PC-3 (cell line): Measurements from ENCODE around the gene TMIE. TPM values are rescaled to one million over a fixed set of nuclear protein-coding genes. Genes with fewer than 3 reads are reported as not detected.

Experiments used
- ATAC-seq: fragments of 200-7000 bp; cut with Tn5 transposase; 2 replicates; pipeline ENCODE4 v1.9.1; 2020; ENCODE audit warnings: mild to moderate bottlenecking, moderate library complexity
- BruUV-seq: library from RNA; stranded (reverse); fragments of 400-500 nt; replicated peaks from 2 replicates; lab custom pipeline; 2021; lab: Mats Ljungman, UMichigan
- CTCF ChIA-PET: fragments of 300-600 bp; sonication (Branson Sonifier 250); formaldehyde crosslinking; loops from one replicate; lab custom pipeline; 2022; ENCODE audit warnings: antibody characterized with exemption; lab: Charles Lee
- POLR2A ChIA-PET: fragments of 300-600 bp; sonication (Branson Sonifier 250); formaldehyde crosslinking; loops from one replicate; lab custom pipeline; 2022; ENCODE audit warnings: antibody characterized with exemption; ENCODE audit not compliant: unreplicated experiment; lab: Charles Lee
- DNase-seq: peaks from one replicate; pipeline ENCODE4 v3.0.0-alpha.2; 2015
- H2AFZ ChIP-seq: fragments of 300-600 bp; sonication (generic); 2 replicates; pipeline ENCODE4 v1.6.0; 2016; ENCODE audit warnings: antibody characterized with exemption, low read length
- H3F3A ChIP-seq: fragments of 300-600 bp; sonication (generic); one replicate; pipeline ENCODE4 v1.6.0; 2017; ENCODE audit warnings: antibody characterized with exemption, low read length, control low read depth, mild to moderate bottlenecking; ENCODE audit not compliant: unreplicated experiment
- H3K27ac ChIP-seq: fragments of 300-600 bp; sonication (generic); 2 replicates; pipeline ENCODE4 v1.5.1; 2016; ENCODE audit warnings: mild to moderate bottlenecking, low read length
- H3K27me3 ChIP-seq: fragments of 300-600 bp; sonication (generic); 2 replicates; pipeline ENCODE4 v1.6.1; 2016; ENCODE audit warnings: low read length, mixed read lengths
- H3K36me3 ChIP-seq: fragments of 300-600 bp; sonication (generic); 2 replicates; pipeline ENCODE4 v1.6.1; 2016; ENCODE audit warnings: low read depth, mixed run types, low read length, mixed read lengths
- H3K4me1 ChIP-seq: fragments of 300-600 bp; sonication (generic); 2 replicates; pipeline ENCODE4 v1.5.1; 2016; ENCODE audit warnings: low read length; ENCODE audit not compliant: insufficient read depth
- H3K4me2 ChIP-seq: fragments of 300-600 bp; sonication (generic); 2 replicates; pipeline ENCODE4 v1.6.0; 2016; ENCODE audit warnings: low read length
- H3K4me3 ChIP-seq: fragments of 300-600 bp; sonication (generic); 2 replicates; pipeline ENCODE4 v1.5.1; 2016; ENCODE audit warnings: mild to moderate bottlenecking, low read length, mixed read lengths
- H3K79me2 ChIP-seq: fragments of 300-600 bp; sonication (generic); 2 replicates; pipeline ENCODE4 v1.6.1; 2017; ENCODE audit warnings: low read length, mixed read lengths
- H3K9ac ChIP-seq: fragments of 300-600 bp; sonication (generic); 2 replicates; pipeline ENCODE4 v1.6.0; 2016; ENCODE audit warnings: mild to moderate bottlenecking, low read length
- H3K9me2 ChIP-seq: fragments of 300-600 bp; sonication (generic); replicated peaks from 2 replicates; pipeline ENCODE4 v1.6.1; 2016; ENCODE audit warnings: mixed run types, low read length, mixed read lengths
- H3K9me3 ChIP-seq: fragments of 300-600 bp; sonication (generic); 2 replicates; pipeline ENCODE4 v1.6.1; 2016; ENCODE audit warnings: low read length, mixed read lengths
- H4K20me1 ChIP-seq: fragments of 300-600 bp; sonication (generic); 2 replicates; pipeline ENCODE4 v1.6.1; 2016; ENCODE audit warnings: low read length, mixed read lengths
- CTCF ChIP-seq: fragments of 300-600 bp; sonication (generic); conservative IDR thresholded peaks from 2 replicates; pipeline ENCODE4 v1.5.1; 2017; ENCODE audit warnings: antibody characterized with exemption, low read depth, mild to moderate bottlenecking, low read length
- EZH2 ChIP-seq: fragments of 300-600 bp; sonication (generic); IDR thresholded peaks from one replicate; pipeline ENCODE4 v1.6.1; 2017; ENCODE audit warnings: antibody characterized with exemption, mild to moderate bottlenecking, low read length; ENCODE audit not compliant: unreplicated experiment
- EZH2phosphoT487 ChIP-seq: fragments of 300-600 bp; sonication (generic); IDR thresholded peaks from 2 replicates; pipeline ENCODE4 v1.6.1; 2018; ENCODE audit warnings: mild to moderate bottlenecking, antibody characterized with exemption, low read length, borderline replicate concordance
- intact Hi-C: fragments of 100-400 bp; cut with micrococcal nuclease; formaldehyde crosslinking; loops from 2 replicates; pipeline ENCODE4 v1.9.0; 2023
- total RNA-seq: library from RNA; depleted of rRNA; stranded (reverse); fragments of >200 nt; gene quantifications from 2 replicates; pipeline ENCODE4 v1.2.3, GENCODE V29; 2014

TMIE gene
- total RNA-seq, 1 experiment from 2014 or later: 0.66 TPM

- intact Hi-C loops: no loop called here
- CTCF ChIA-PET: no interaction called here
- no TSS peak for BruUV-seq
- H3K4me3 ChIP-seq: no peak overlapping the region
- no peaks in the 10 kb centered on the region for H3K27me3 ChIP-seq
- H3K9me2 ChIP-seq: no peaks in the 10 kb centered on the region
- no peaks in the 10 kb centered on the region for H4K20me1 ChIP-seq
- no peak overlapping the region for H2AFZ ChIP-seq
- H3K9ac ChIP-seq: no peak overlapping the region
- TF ChIP-seq EZH2phosphoT487 (no peak), EZH2 (no peak), CTCF (no peak)
- no peak overlapping the region for H3K27ac ChIP-seq
- H3K9me3 ChIP-seq: no peaks in the 10 kb centered on the region
- H3K36me3 ChIP-seq: no peaks in the 10 kb centered on the region
- H3F3A ChIP-seq: no peaks in the 10 kb centered on the region
- no peak for DNase-seq
- H3K79me2 ChIP-seq: no peaks in the 10 kb centered on the region
- ATAC-seq: no peak
- H3K4me1 ChIP-seq: no peaks in the 10 kb centered on the region
- no peak overlapping the region for H3K4me2 ChIP-seq
- POLR2A ChIA-PET: no interaction called here
Observed at GRCh38 chr3:46719735-46720271, 18.6 kb downstream of the TMIE start.

DNA sequence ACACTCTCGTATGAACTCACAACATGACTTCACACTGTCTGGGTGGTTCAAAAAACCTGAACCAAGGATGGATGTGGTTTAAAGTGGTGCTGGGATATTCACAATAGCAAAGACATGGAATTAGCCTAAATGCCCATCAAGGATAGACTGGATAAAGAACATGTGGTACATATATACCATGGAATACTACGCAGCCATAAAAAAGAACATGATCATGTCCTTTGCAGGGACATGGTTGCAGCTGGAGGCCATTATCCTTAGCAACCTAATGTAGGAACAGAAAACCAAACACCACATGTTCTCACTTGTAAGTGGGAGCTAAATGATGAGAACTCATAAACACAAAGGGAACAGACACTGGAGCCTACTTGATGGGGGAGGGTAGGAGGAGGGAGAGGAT lies 19.8 kb downstream of the TMIE start:
- DNase-seq: no peak
- Histone ChIP-seq H2AFZ (no peak overlapping the region), H3K4me3 (no peak overlapping the region), H3K27ac (no peak overlapping the region), H3K9ac (no peak overlapping the region), H3K36me3 (no peaks in the 10 kb centered on the region), H3K9me3 (no peaks in the 10 kb centered on the region), H3F3A (no peaks in the 10 kb centered on the region), H3K4me1 (no peaks in the 10 kb centered on the region), H3K9me2 (no peaks in the 10 kb centered on the region), H4K20me1 (no peaks in the 10 kb centered on the region), H3K27me3 (no peaks in the 10 kb centered on the region), H3K4me2 (no peak overlapping the region), H3K79me2 (no peaks in the 10 kb centered on the region)
- ChIA-PET POLR2A (interaction anchor here (0.5 kb wide), 1 partner anchor 660 kb away, joined by 4 read pairs; the partner anchor contains the start of gene PTPN23), CTCF (no interaction called here)
- ATAC-seq: no peak
- BruUV-seq: no TSS peak
- TF ChIP-seq CTCF (no peak), EZH2 (no peak), EZH2phosphoT487 (no peak)
- intact Hi-C loops: no loop called here

GRCh38 chr3:46722443-46722842 lies 21.3 kb downstream of the TMIE start:
- no peak for ATAC-seq
- no peak overlapping the region for H3K9ac ChIP-seq
- H3K9me2 ChIP-seq: no peaks in the 10 kb centered on the region
- ChIA-PET CTCF (no interaction called here), POLR2A (no interaction called here)
- intact Hi-C loops: no loop called here
- no peak overlapping the region for H3K4me2 ChIP-seq
- no peaks in the 10 kb centered on the region for H4K20me1 ChIP-seq
- no peak overlapping the region for H2AFZ ChIP-seq
- H3K4me3 ChIP-seq: no peak overlapping the region
- no peaks in the 10 kb centered on the region for H3K9me3 ChIP-seq
- no peaks in the 10 kb centered on the region for H3K79me2 ChIP-seq
- H3K27ac ChIP-seq: no peak overlapping the region
- BruUV-seq: no TSS peak
- TF ChIP-seq EZH2 (no peak), CTCF (no peak), EZH2phosphoT487 (no peak)
- H3K36me3 ChIP-seq: no peaks in the 10 kb centered on the region
- no peak for DNase-seq
- no peaks in the 10 kb centered on the region for H3K4me1 ChIP-seq
- H3K27me3 ChIP-seq: 0 out of 2 replicates have a peak, but pooled peaks cover 1% of the 10 kb centered on the region
- no peaks in the 10 kb centered on the region for H3F3A ChIP-seq
